Dendritic cell treated with granulocyte-macrophage colony-stimulating factor and Interleukin-4, amounts not matched to agents 40 ng/mL and 50 ng/mL, for 4 days (primary cell): Measurements from ENCODE around the gene LRRC3.

ENCODE experiments used
- H3K27ac Mint-ChIP-seq: one replicate; pipeline ENCODE4 v1.8.0; 2022; ENCODE audit warnings: mild to moderate bottlenecking, mixed read lengths
- H3K27me3 Mint-ChIP-seq: one replicate; pipeline ENCODE4 v1.8.0; 2022; ENCODE audit warnings: mild to moderate bottlenecking, mixed read lengths
- H3K36me3 Mint-ChIP-seq: one replicate; pipeline ENCODE4 v1.8.0; 2022; ENCODE audit warnings: low read depth, mixed read lengths
- H3K4me1 Mint-ChIP-seq: one replicate; pipeline ENCODE4 v1.8.0; 2022; ENCODE audit warnings: low read depth, mixed read lengths
- H3K4me3 Mint-ChIP-seq: one replicate; pipeline ENCODE4 v1.8.0; 2022; ENCODE audit warnings: mild to moderate bottlenecking, moderate library complexity, mixed read lengths
- H3K9me3 Mint-ChIP-seq: one replicate; pipeline ENCODE4 v1.8.0; 2022; ENCODE audit warnings: mixed read lengths
- intact Hi-C: fragments of 100-400 bp; cut with micrococcal nuclease; formaldehyde crosslinking; loops from one replicate; pipeline ENCODE4 v1.15.0; 2022

Gene LRRC3

GRCh38 chr21:44463724-44464123 is 8.4 kb downstream of the LRRC3 start:
- no peak overlapping the region for H3K4me3 Mint-ChIP-seq

GRCh38 chr21:44464351-44464750 is 9.0 kb downstream of the LRRC3 start:
- Mint-ChIP-seq H3K4me1 (peaks cover 16% of the 10 kb centered on the region), H3K27me3 (peaks cover 2% of the 10 kb centered on the region), H3K4me3 (no peak overlapping the region), H3K36me3 (no peaks in the 10 kb centered on the region), H3K27ac (no peak overlapping the region), H3K9me3 (no peaks in the 10 kb centered on the region)
- intact Hi-C loops = no loop called here

More at GRCh38 chr21:44463724-44464123, 8.4 kb downstream of the LRRC3 start:
- Mint-ChIP-seq H3K27me3 (peaks cover 2% of the 10 kb centered on the region), H3K9me3 (no peaks in the 10 kb centered on the region), H3K4me1 (peaks cover 23% of the 10 kb centered on the region), H3K36me3 (no peaks in the 10 kb centered on the region), H3K27ac (no peak overlapping the region)
- intact Hi-C loops = no loop called here

GRCh38 chr21:44466351-44466954 is 11.1 kb downstream of the LRRC3 start:
- intact Hi-C loops = no loop called here
- Mint-ChIP-seq H3K4me3 (no peak overlapping the region), H3K36me3 (no peaks in the 10 kb centered on the region), H3K9me3 (no peaks in the 10 kb centered on the region), H3K4me1 (no peaks in the 10 kb centered on the region), H3K27ac (no peak overlapping the region), H3K27me3 (peaks cover 2% of the 10 kb centered on the region)

GRCh38 chr21:44466996-44467858 is 11.9 kb downstream of the LRRC3 start:
- Mint-ChIP-seq H3K4me1 (no peaks in the 10 kb centered on the region), H3K9me3 (no peaks in the 10 kb centered on the region), H3K27me3 (peaks cover 2% of the 10 kb centered on the region), H3K27ac (no peak overlapping the region), H3K36me3 (no peaks in the 10 kb centered on the region), H3K4me3 (no peak overlapping the region)
- intact Hi-C loops = no loop called here

GRCh38 chr21:44467859-44468195 is 12.5 kb downstream of the LRRC3 start:
- H3K27ac Mint-ChIP-seq = no peak overlapping the region
- peaks cover 2% of the 10 kb centered on the region for H3K27me3 Mint-ChIP-seq
- no peak overlapping the region for H3K4me3 Mint-ChIP-seq
- intact Hi-C loops = no loop called here
- no peaks in the 10 kb centered on the region for H3K4me1 Mint-ChIP-seq
- no peaks in the 10 kb centered on the region for H3K9me3 Mint-ChIP-seq
- no peaks in the 10 kb centered on the region for H3K36me3 Mint-ChIP-seq

GRCh38 chr21:44471341-44471740 is 16.0 kb downstream of the LRRC3 start:
- H3K36me3 Mint-ChIP-seq = no peaks in the 10 kb centered on the region
- no peak overlapping the region for H3K27ac Mint-ChIP-seq
- H3K27me3 Mint-ChIP-seq = peaks cover 2% of the 10 kb centered on the region
- no peaks in the 10 kb centered on the region for H3K4me1 Mint-ChIP-seq
- intact Hi-C loops = no loop called here
- no peak overlapping the region for H3K4me3 Mint-ChIP-seq
- H3K9me3 Mint-ChIP-seq = no peaks in the 10 kb centered on the region

- Mint-ChIP-seq H3K36me3 (no peaks in the 10 kb centered on the region), H3K9me3 (no peaks in the 10 kb centered on the region), H3K27ac (no peak overlapping the region), H3K4me3 (no peak overlapping the region), H3K27me3 (no peaks in the 10 kb centered on the region), H3K4me1 (no peaks in the 10 kb centered on the region)
- intact Hi-C loops = no loop called here
These were observed 16.7 kb downstream of the LRRC3 start for GRCh38 chr21:44471996-44472395.

GRCh38 chr21:44473915-44474555 is 18.7 kb downstream of the LRRC3 start:
- Mint-ChIP-seq H3K27me3 (no peaks in the 10 kb centered on the region), H3K4me1 (peaks cover 10% of the 10 kb centered on the region), H3K4me3 (no peak overlapping the region), H3K36me3 (no peaks in the 10 kb centered on the region), H3K9me3 (no peaks in the 10 kb centered on the region), H3K27ac (no peak overlapping the region)
- intact Hi-C loops = no loop called here

- Mint-ChIP-seq H3K27ac (no peak overlapping the region), H3K4me1 (peaks cover 14% of the 10 kb centered on the region), H3K36me3 (no peaks in the 10 kb centered on the region), H3K9me3 (no peaks in the 10 kb centered on the region), H3K27me3 (no peaks in the 10 kb centered on the region), H3K4me3 (no peak overlapping the region)
- intact Hi-C loops = no loop called here
These were observed 20.0 kb downstream of the LRRC3 start for GRCh38 chr21:44475266-44475845.

GRCh38 chr21:44477131-44477530 is 21.8 kb downstream of the LRRC3 start:
- no peaks in the 10 kb centered on the region for H3K36me3 Mint-ChIP-seq
- intact Hi-C loops = no loop called here

GRCh38 chr21:44477712-44478111 is 22.4 kb downstream of the LRRC3 start:
- intact Hi-C loops = no loop called here
- no peak overlapping the region for H3K4me3 Mint-ChIP-seq
- H3K4me1 Mint-ChIP-seq = peaks cover 14% of the 10 kb centered on the region
- no peaks in the 10 kb centered on the region for H3K27me3 Mint-ChIP-seq
- H3K27ac Mint-ChIP-seq = no peak overlapping the region
- no peaks in the 10 kb centered on the region for H3K36me3 Mint-ChIP-seq
- no peaks in the 10 kb centered on the region for H3K9me3 Mint-ChIP-seq

More at GRCh38 chr21:44477131-44477530, 21.8 kb downstream of the LRRC3 start:
- no peak overlapping the region for H3K27ac Mint-ChIP-seq
- H3K27me3 Mint-ChIP-seq = no peaks in the 10 kb centered on the region
- no peaks in the 10 kb centered on the region for H3K9me3 Mint-ChIP-seq
- no peak overlapping the region for H3K4me3 Mint-ChIP-seq
- H3K4me1 Mint-ChIP-seq = peaks cover 14% of the 10 kb centered on the region

GRCh38 chr21:44478124-44478800 is 23.0 kb downstream of the LRRC3 start:
- Mint-ChIP-seq H3K4me1 (peaks cover 14% of the 10 kb centered on the region), H3K9me3 (no peaks in the 10 kb centered on the region), H3K36me3 (no peaks in the 10 kb centered on the region), H3K27ac (no peak overlapping the region), H3K4me3 (no peak overlapping the region), H3K27me3 (peaks cover 5% of the 10 kb centered on the region)
- intact Hi-C loops = no loop called here

GRCh38 chr21:44478801-44479167 is 23.5 kb downstream of the LRRC3 start:
- Mint-ChIP-seq H3K4me3 (no peak overlapping the region), H3K27ac (no peak overlapping the region), H3K36me3 (no peaks in the 10 kb centered on the region), H3K27me3 (peaks cover 10% of the 10 kb centered on the region), H3K4me1 (peaks cover 14% of the 10 kb centered on the region), H3K9me3 (no peaks in the 10 kb centered on the region)
- intact Hi-C loops = no loop called here
